HG02938 (cell line): ENCODE data around the gene ZFHX2.

ENCODE experiments used
- ATAC-seq: cut with Tn5 transposase; IDR thresholded peaks from one replicate; pipeline ENCODE4 v1.9.1; 2021; ENCODE audit warnings: mild to moderate bottlenecking, moderate library complexity; ENCODE audit not compliant: unreplicated experiment

The ZFHX2 gene

GRCh38 chr14:23481362-23481970 is 70.1 kb downstream of the ZFHX2 start:
- no peak for ATAC-seq

GRCh38 chr14:23478109-23478759 is 73.3 kb downstream of the ZFHX2 start:
- no peak for ATAC-seq

- ATAC-seq = no peak
Measured at GRCh38 chr14:23470947-23471346, 80.6 kb downstream of the ZFHX2 start.
